Heart left ventricle (tissue), 13 donors: Measurements from ENCODE around the gene CTNND2.

Experiments used
- POLR2A ChIP-seq, 2 donors: fragments of 450-650 bp; IDR thresholded peaks; one replicate each; pipeline ENCODE4 v1.6.1; 2017; ENCODE audit warnings: antibody characterized with exemption in 2 of 2, mild to moderate bottlenecking in 2 of 2, moderate library complexity in 2 of 2
- TF ChIP-seq, protein P1 (sequence below), 12 donors: fragments of 200-600 bp; sonication (generic) in 4 of 12; IDR thresholded peaks; one replicate each; pipeline versions ENCODE4 v1.5.0 to v1.8.0; 2018 to 2022; ENCODE audit warnings: antibody characterized with exemption in 12 of 12, mild to moderate bottlenecking in 5 of 12
- donor health status: ischemic (EF 13 %, LVEDD 7.1; RV severe dilation, severe dysfunction).
- donor health status: DM: no; HTN: yes; CAD: no.
- donor health status: DM: no; HTN: no; CAD: no.
- donor health status: ischemic (EF 25% LVEDD 6.9; RV normal size, moderate dysfunction).
- donor health status: ischemic (EF 25% LVEDD 5.7; RV mildly dilated, moderate dysfunction).
- donor health status: ischemic (EF 35%, LVEDD 5.7; RV mildly dilated, moderate dysfunction).
- donor health status: nonischemic (EF 11% LVEDD 7.7; RV severe dilation, severe dysfunction).
- donor health status: DM: yes; HTN: yes; CAD: no.
- donor health status: PGD.
- donor health status: ischemic (EF 29% LVEDD 5.4; RV normal size, mild dysfunction).
- donor health status: nonischemic (EF 23%, LVEDD 6.1; RV moderate dilation, normal function).

- TF ChIP-seq, protein P1, sequence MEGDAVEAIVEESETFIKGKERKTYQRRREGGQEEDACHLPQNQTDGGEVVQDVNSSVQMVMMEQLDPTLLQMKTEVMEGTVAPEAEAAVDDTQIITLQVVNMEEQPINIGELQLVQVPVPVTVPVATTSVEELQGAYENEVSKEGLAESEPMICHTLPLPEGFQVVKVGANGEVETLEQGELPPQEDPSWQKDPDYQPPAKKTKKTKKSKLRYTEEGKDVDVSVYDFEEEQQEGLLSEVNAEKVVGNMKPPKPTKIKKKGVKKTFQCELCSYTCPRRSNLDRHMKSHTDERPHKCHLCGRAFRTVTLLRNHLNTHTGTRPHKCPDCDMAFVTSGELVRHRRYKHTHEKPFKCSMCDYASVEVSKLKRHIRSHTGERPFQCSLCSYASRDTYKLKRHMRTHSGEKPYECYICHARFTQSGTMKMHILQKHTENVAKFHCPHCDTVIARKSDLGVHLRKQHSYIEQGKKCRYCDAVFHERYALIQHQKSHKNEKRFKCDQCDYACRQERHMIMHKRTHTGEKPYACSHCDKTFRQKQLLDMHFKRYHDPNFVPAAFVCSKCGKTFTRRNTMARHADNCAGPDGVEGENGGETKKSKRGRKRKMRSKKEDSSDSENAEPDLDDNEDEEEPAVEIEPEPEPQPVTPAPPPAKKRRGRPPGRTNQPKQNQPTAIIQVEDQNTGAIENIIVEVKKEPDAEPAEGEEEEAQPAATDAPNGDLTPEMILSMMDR (IDR thresholded peaks at IDR 0.05) = no peak
- no peak for TF ChIP-seq POLR2A (IDR thresholded peaks at IDR 0.05)
These were observed 800.0 kb downstream of the CTNND2 start for GRCh38 chr5:11104210-11104609.
